GM12891 (cell line): ENCODE data around the gene FTO.

Experiments
- POLR2A ChIP-seq: IDR thresholded peaks from 2 replicates; pipeline ENCODE4 v1.6.1; 2011; ENCODE audit warnings: low read depth, low read length, control low read depth
- POLR2AphosphoS5 ChIP-seq: IDR thresholded peaks from 2 replicates; pipeline ENCODE4 v1.6.1; 2011; ENCODE audit warnings: low read depth, low read length, control low read depth
- POU2F2 ChIP-seq: IDR thresholded peaks from 2 replicates; pipeline ENCODE4 v1.6.1; 2011; ENCODE audit warnings: low read depth, mild to moderate bottlenecking, control low read depth, low read length, moderate library complexity
- SPI1 ChIP-seq: IDR thresholded peaks from 2 replicates; pipeline ENCODE4 v1.6.1; 2011; ENCODE audit warnings: low read depth, low read length, control low read depth

- TF ChIP-seq POLR2A: no peak
- no peak for TF ChIP-seq POLR2AphosphoS5
- TF ChIP-seq POU2F2: no peak
- TF ChIP-seq SPI1: no peak
Measured at GRCh38 chr16:53779186-53779585, 75.2 kb downstream of the FTO start.
